GM10266 (cell line): ENCODE measurements around the gene CCNF.
A peak's percentile ranks its signal among the peaks of the same experiment; 100 is the strongest.

ENCODE experiments used
- DNase-seq: peaks from one replicate; pipeline ENCODE4 v3.0.0; 2012; ENCODE audit errors: extremely low spot score
- TF ChIP-seq, protein P1 (sequence below): IDR thresholded peaks from 2 replicates; pipeline ENCODE4 v1.5.1; 2012; ENCODE audit warnings: mild to moderate bottlenecking, low read depth; ENCODE audit not compliant: control insufficient read depth, insufficient read depth; ENCODE audit errors: missing control alignments

CCNF gene

DNA sequence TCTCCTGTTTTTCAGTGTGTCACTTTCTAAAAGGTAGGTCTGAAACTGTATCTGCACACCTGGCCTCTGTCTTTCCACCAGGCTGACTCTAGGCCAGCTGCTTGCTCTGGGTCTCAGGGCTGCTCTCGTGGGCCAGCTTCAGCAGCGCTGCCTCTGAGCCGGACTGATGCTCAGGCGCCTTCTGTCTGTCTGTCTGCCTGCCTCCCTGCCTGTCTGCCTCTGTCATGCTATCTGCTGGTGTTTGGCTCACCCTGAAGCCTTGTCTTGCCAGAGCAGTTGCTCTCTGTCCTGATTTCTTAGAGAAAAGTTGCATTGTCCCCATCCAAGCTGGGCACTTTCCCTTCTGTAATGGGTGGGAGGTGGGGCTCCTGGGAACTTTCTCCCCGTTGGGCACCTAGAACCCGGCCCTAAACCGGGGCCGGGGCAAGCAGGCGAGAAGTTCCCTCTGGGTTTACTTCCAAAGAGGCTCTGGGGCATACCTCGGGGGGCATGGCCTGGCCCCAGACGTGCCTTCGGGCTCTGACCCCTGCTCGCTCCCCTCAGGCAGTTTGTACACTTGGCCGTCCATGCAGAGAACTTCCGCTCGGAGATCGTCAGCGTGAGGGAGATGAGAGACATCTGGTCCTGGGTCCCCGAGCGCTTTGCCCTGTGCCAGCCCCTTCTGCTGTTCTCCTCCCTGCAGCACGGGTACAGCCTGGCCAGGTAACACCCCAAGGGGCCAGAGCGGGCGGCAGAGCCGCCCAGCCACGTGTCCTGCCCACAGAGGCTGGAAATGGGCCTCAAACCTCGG is 68.6 kb downstream of the CCNF start:
- TF ChIP-seq, protein P1, sequence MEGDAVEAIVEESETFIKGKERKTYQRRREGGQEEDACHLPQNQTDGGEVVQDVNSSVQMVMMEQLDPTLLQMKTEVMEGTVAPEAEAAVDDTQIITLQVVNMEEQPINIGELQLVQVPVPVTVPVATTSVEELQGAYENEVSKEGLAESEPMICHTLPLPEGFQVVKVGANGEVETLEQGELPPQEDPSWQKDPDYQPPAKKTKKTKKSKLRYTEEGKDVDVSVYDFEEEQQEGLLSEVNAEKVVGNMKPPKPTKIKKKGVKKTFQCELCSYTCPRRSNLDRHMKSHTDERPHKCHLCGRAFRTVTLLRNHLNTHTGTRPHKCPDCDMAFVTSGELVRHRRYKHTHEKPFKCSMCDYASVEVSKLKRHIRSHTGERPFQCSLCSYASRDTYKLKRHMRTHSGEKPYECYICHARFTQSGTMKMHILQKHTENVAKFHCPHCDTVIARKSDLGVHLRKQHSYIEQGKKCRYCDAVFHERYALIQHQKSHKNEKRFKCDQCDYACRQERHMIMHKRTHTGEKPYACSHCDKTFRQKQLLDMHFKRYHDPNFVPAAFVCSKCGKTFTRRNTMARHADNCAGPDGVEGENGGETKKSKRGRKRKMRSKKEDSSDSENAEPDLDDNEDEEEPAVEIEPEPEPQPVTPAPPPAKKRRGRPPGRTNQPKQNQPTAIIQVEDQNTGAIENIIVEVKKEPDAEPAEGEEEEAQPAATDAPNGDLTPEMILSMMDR, result no peak
- DNase-seq, result no peak

DNA sequence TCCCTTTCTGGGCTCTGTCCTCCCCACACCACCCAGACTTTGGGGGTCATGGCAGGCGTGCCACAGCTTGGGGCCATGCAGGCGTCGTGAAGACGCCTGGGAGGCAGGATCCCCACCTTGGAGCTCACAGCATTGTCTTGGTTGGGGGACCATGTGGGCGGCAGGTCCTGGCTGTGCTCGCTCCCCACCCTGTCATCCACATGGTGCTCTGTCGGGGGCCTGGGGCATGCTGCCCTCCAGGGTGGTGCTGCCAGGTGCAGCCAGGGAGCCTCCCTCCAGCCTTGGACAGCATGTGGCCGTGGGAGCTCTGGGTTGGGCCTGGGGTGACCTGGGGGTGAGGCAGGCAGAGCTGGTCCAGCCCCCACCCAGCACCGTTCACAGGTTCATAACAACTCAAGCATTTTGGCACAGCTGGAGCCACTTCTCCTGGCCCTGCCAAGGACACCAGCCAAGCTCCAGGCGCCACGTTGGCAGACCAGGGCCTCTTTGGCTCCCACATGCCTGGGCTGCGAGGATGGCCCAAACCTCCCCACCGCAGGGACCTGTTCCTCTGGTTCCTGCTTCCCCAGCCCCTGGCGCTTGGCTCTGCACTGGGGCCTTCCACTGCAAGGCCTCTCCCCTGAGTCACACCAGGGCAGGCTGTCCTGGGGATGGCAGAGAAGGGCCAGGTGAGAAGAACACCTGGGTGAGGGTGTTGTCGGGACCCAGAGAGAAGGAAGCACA is 69.4 kb downstream of the CCNF start:
- TF ChIP-seq, protein P1, result no peak
- no peak for DNase-seq

DNA sequence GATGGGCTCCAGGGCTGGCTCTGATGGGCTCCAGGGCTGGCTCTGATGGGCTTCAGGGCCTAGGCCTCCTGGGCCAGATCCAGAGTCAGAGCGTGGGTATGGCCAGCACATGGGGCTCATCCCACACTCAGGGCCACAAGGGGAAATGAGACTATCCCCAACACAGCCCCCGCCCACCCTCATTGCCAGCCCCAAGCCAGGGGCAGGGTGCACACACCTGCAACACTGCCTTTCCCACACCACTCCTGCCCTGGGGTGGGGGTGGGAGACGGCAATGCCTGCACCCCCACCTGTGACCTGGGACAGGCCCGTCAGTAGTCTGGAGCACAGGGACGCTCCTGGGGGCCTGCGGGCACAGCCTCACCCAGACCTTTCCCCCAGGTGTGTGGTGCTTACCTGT is 70.2 kb downstream of the CCNF start:
- TF ChIP-seq, protein P1, result no peak
- DNase-seq, result no peak

DNA sequence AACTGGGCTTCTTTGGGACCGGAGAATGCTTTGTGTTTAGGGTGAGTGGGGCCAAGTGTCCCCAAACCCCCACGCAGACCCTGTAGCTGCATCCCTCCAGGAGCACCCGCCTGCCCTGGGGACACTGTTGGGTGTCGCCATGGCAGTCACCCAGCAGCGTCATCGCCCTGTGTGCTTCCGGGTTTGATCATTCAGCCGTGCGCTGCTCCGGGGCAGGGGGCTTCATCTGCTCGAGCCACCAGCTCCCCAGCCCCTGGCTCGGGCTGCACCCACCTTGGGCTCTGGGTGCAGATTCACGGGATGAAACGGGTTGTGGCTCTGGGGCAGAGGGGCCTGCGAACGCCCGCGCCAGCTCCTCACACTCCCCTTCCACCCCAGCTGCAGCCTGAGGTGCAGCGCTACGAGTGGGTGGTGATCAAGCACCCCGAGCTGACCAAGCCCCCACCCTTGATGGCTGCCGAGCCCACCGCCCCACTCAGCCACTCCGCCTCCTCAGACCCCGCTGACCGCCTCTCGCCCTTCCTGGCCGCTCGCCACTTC is 70.7 kb downstream of the CCNF start:
- TF ChIP-seq, protein P1, result no peak
- no peak for DNase-seq

DNA sequence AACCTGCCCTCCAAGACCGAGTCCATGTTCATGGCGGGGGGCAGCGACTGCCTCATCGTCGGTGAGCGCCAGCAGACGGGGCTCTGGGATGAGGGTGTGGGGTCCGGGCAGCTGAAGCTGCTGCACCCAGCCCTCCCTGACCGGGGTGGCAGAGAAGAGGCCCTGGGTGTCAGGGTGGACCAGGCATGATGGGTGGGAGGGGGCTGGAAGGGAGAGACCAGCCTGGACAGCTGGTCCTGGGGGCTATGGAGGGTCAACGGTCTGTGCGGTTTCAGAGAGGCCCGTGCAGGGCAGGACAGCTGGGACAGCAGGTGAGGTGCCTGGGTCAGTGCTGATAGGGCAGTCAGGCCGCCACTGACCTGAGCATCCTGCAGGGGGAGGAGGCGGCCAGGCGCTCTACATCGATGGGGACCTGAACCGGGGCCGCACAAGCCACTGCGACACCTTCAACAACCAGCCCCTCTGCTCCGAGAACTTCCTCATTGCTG is 71.2 kb downstream of the CCNF start:
- no peak for DNase-seq
- TF ChIP-seq, protein P1, result no peak

DNA sequence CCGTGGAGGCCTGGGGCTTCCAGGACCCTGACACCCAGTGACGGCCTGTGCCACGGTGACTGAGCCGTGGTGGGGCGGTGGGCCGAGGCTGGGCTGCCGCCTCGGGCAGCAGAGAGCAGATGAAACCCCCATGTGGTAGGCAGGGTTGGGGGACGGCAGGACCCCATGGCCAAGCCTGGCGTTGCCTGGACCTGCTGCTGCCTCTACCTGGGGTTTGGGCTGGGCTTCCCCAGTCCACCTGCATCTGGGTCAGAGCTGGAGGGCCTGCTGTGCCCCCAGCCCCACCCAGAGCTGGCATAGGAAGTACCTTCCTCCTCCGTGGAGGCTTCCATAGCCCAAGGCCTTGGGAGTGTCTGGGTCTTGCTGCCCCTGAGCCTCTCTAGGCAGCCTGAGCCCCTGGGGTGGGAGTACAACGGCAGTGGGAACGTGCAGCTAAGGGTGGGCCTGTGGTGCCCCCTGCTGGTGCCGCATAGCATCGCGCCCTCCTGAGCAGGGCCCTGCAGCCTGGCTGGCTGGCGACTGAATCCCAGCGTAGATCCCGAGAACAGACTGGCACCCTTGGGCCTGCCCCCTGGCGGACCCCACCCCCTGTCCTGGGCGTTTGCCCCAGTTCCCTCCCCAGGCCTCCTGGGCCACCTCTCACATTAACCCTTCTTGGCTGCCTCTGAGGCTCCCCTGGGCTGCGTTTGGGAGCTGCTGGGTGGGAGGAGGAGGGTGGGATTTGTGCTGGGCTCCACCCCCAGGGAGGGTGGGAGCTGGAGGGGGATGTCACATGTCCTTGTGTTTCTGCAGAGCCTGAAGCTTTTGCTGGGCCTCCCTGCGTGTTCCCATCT is 71.9 kb downstream of the CCNF start:
- TF ChIP-seq, protein P1, result peak; percentile 97
- DNase-seq, result peak; percentile 88
